NCI-H1930 (cell line): ENCODE data around the gene ZDHHC11B.

ENCODE experiments used
- DNase-seq, 2 experiments: peaks; one replicate each; lab custom pipeline; 2025; lab: John Stamatoyannopoulos, UW

Gene ZDHHC11B

GRCh38 chr5:660491-661030 lies 124.0 kb downstream of the ZDHHC11B start:
- DNase-seq: no peak
